Muscle of back (tissue), 13 donors: Measurements from ENCODE around the gene ATG13. TPM values are rescaled to one million over a fixed set of nuclear protein-coding genes. Genes with fewer than 3 reads are reported as not detected.
A peak's percentile ranks its signal among the peaks of the same experiment; 100 is the strongest.
"Not testable (repeated sequence)": the region's sequence is repeated elsewhere in the genome, so short reads cannot be mapped to it uniquely, and the experiment has no call there.

Experiments used
- DNase-seq, 3 donors: peaks; one replicate each; pipeline versions ENCODE4 v3.0.0 to v3.0.0-alpha.2; 2013
- long read RNA-seq, 9 donors: transcript quantifications; one replicate each; lab custom pipeline, GENCODE V29; 2026
- polyA plus RNA-seq, 10 donors: library from polyadenylated mRNA; unstranded; fragments of 120-200 nt; gene quantifications; one replicate each; pipeline ENCODE4 v1.2.1, GENCODE V29; 2013; ENCODE audit not compliant: insufficient read length in 10 of 10

ATG13 gene
- 10 to 100 TPM; 28.8 to 47.7 (median 34.6) TPM for polyA plus RNA-seq
- long read RNA-seq, donor 1, full-length matches to known transcripts = 5 of 5 reads
- long read RNA-seq, donor 1, partial matches to known transcripts = 0 of 5 reads
- long read RNA-seq, donor 1, other reads (novel, unspliced or antisense) = 0 of 5 reads
- long read RNA-seq, donor 2 = 0 reads
- long read RNA-seq, donor 3 = 0 reads
- long read RNA-seq, donor 4, full-length matches to known transcripts = 1 of 1 reads
- long read RNA-seq, donor 4, partial matches to known transcripts = 0 of 1 reads
- long read RNA-seq, donor 4, other reads (novel, unspliced or antisense) = 0 of 1 reads
- long read RNA-seq, donor 5, full-length matches to known transcripts = 4 of 4 reads
- long read RNA-seq, donor 5, partial matches to known transcripts = 0 of 4 reads
- long read RNA-seq, donor 5, other reads (novel, unspliced or antisense) = 0 of 4 reads
- long read RNA-seq, donor 6, full-length matches to known transcripts = 1 of 1 reads
- long read RNA-seq, donor 6, partial matches to known transcripts = 0 of 1 reads
- long read RNA-seq, donor 6, other reads (novel, unspliced or antisense) = 0 of 1 reads
- long read RNA-seq, donor 7, full-length matches to known transcripts = 2 of 2 reads
- long read RNA-seq, donor 7, partial matches to known transcripts = 0 of 2 reads
- long read RNA-seq, donor 7, other reads (novel, unspliced or antisense) = 0 of 2 reads
- long read RNA-seq, donor 8, full-length matches to known transcripts = 1 of 1 reads
- long read RNA-seq, donor 8, partial matches to known transcripts = 0 of 1 reads
- long read RNA-seq, donor 8, other reads (novel, unspliced or antisense) = 0 of 1 reads
- long read RNA-seq, donor 9 = 0 reads

- DNase-seq = peak; percentile 89 to 97 (median 93)
Observed at GRCh38 chr11:46617134-46617971, at the start of gene ATG13, which contains the start of gene HARBI1. ATG13 (plus strand) TSS chr11:46617553; CDS start chr11:46644292, 26,739 bp downstream. HARBI1 (minus strand) TSS chr11:46617227; CDS start chr11:46616237, 990 bp downstream.

DNA sequence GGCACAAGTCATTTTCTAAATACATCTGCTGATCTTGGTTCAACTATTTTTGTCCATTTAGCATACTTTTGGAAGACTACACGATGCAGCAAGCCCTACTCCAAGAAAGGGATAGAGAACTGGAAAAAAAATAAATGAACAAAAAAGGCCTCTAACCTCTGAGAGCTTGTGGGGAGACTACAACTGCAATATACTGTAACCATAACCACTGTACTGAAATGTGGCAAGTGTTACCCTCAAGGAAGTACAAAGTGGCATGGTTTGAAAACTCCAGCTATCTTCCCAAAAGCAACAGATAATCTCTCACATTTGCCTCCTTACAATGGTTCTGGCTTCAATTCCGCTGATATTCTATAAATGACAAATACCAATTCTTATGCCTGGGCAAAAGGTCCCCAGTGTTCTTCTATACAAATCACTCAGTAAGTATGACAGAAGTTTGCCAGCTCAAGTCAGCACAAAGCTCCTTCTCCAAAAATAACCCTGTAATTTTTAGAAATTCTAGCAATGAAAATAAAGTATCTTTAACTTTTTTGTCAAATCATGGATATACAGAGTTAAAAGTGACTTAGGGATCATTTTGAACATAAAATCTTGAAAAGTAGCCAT lies 46.5 kb upstream of the ATG13 start:
- no peak for DNase-seq

DNA sequence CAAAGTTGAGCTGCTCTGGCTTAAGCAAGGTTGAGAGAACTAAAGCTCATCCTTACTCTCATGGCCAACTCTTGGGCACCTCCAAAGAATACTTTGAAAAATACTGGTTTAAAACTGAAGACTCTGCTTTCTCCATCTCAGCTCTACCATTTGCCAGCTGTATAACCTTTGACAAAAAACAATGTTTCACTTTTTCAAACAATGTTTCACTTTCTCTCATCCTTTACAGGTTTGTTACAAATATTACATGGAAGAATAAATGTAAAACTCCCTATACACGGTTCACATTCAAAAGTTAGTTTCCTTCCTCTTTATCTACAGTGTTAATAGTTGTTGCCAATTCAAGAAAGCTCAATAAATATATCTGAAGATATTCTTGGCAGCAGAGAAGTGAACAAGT lies 42.7 kb upstream of the ATG13 start:
- no peak for DNase-seq

DNA sequence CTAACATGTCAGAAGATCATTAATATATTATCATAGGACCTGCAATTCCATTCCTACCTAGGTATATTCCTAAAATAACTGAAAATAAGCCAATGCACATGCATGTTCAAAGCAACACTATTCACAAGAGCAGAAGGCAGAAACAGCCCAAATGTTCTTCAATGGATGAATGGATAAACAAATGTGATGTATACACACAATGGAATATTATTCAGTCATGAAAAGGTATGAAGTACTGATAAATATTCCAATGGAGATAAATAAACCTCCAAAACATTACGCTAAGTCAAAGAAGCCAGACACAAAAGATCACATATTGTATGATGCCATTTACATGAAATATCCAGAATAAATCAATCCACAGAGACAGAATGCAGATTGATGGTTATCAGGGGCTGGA lies 40.3 kb upstream of the ATG13 start:
- DNase-seq = no peak

DNA sequence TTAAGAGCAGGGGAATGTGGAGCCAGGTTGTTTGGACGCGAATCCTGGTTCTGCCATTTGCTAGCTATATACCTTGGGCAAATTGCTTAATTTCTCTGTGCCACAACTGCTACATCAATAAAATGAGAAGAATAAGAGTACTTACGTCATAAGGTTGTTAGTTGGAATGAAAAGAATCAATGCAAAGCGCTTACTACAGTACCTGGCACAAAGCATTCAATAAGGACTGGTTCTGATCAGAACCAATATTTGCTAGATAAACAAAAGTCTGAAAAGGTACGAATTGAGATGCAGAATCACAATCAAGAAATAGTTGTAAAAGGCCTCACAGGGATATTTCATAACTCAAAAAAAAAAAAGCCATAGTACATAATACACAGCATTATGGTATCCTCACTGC lies 34.8 kb upstream of the ATG13 start:
- no peak for DNase-seq

- DNase-seq = not testable (repeated sequence)
Observed at GRCh38 chr11:46583513-46583912, 33.8 kb upstream of the ATG13 start.

DNA sequence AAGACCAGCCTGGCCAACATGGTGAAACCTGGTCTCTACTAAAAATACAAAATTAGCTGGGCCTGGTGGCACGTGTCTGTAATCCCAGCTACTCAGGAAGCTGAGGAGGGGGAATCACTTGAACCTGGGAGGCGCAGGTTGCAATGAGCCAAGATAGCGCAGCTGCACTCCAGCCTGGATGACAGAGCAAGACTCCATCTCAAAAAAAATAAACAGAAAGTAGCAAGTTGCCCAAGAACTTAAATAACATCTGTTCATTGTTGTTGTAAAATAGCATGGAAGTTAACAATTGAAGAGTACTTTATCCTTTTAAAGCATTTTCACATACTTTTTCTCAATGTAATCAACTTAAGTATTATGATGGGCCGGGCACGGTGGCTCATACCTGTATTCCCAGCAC lies 29.2 kb upstream of the ATG13 start:
- DNase-seq = no peak

DNA sequence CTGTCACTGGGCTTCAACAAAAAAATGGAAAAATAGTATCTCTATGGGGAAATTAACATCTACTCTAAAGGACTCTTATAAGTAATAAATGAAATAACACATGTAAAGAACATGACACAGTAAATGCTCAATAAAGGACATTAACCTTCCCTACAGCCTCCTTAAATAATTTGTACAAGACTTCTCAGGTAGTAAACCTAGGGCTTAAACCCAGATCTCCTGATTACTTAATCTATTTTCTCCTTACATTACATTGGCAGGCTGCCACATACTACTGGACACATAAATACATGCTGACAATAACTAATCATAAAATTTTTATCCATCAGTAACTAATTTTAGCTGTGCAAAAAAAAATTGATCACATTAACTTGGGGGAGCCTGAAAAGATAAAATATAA lies 28.4 kb upstream of the ATG13 start:
- DNase-seq = no peak

DNA sequence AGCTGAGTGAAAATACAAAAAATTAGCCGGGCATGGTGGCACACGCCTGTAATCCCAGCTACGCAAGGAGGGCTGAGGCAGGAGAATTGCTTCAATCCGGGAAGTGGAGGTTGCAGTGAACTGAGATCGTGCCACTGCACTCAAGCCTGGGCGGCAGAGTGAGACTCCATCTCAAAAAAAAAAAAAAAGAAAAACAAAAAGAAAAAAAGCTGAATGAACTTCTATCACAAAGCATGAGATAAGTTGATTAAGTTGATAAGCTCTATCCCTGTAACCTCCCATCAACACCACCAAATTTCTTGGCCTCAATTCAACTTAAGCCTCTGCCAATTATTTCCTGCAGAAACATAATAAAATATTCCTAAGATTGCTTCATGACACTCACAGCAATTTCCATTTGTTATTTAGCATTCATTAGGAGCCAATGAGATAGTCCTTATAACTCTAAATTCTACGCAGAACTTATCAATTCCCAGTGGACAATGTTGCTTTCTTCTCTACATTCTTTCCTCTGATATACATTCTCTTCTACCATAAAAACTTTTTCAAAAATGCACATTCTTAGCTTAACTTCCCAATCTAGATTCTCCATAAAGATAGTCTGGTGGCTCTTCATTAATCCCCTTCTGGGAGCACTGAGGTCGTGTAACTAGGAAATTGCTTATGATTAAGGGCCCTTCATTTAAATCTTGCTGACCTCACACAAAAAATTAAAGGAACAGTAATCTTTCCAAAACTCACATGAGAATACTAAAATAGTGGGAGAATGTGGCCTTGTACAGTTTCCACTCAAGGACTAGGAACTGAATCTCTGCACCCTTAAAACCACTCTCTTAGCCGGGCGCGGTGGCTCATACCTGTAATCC lies 26.4 kb upstream of the ATG13 start:
- no peak for DNase-seq

DNA sequence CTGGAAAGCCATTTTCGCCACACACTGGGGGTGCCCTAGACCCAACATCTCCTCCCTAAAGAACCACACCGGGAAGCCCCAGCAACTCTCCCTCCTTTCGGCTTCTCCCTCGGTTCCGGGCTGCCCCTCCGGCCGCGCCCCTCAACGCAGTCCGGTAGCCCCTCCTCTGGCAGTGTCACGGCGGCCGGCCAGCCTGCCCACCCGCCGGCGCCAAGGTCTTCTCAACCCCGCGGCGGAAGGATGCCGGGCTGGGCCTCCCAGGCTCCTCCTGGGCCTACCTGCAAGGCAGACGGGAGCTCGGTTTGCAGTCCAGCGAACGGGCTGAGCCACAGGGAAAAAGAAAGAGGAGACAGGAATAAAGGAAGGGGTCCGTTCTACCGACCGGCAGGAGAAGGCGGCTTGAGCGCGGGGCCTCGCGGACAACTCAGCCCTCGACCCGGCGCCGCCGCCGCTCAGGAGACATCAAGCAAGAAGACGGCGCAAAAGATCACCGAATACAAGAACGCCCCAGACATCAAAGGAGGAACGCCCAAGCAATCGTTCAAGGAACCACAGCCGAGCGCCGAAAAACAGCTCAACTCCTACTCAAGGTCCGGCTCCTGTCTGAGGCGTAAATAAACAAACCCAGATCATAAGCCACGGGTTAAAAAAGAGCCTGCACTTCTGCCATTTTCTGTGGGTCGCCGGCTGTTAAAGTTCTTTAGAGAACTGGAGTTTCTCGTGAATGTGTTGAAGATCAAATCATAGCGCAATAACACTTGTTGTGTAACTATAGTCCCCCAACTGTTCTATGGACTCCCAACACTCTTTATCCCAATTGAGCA lies 23.6 kb upstream of the ATG13 start, which contains the start of gene AMBRA1:
TSS of gene AMBRA1 (minus strand) at position 474 of the 824 bp plus-strand sequence. CDS start 45,643 bp downstream, outside the sequence.
- DNase-seq = peak; percentile 92 to 98 (median 93)

DNA sequence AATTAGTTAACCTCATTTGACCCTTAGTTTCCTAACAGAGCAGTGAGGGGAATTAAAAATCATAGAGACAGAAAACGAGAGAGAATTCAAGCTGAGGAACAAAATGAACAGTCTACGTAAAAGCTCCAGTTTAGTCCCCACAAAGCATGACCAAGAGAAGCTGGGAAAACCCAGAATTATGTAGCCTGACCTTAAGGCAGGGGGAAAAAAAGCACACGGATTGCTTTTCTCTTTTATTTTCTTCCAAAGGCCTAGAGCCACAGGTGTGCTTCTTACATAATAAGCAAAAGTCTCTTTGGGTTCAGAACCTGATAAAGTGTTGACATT lies 23.0 kb upstream of the ATG13 start:
- DNase-seq = no peak

GRCh38 chr11:46594785-46595184 lies 22.6 kb upstream of the ATG13 start:
- no peak for DNase-seq

GRCh38 chr11:46597155-46597554 lies 20.2 kb upstream of the ATG13 start:
- no peak for DNase-seq

DNA sequence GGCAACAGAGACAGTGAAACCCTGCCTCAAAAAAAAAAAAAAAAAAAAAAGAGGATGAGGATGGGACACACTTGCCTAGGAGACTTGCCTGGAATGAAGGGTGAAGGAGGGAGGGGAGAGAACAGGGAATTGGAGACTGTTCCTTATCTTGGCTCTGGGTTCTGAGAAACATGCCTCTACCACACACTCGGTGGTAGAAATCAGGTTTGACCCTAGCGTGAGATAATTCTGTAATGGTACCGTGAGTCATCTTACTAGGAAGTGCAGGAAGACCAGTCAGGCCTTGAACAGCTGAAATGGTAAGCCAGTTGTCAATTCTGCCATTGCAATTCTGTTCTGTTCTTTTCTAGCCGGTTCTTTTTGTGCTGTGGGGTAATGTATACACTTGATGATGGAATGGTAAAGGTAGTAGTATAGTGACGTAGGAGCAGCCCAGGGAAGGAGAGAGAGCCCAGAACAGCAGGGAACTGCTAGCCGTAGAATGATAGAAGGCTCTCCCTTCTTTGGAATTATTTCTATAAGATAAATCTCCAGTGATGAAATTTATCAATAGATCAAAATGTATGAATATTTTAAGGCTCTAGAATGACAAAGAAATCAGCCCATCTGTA lies 19.6 kb upstream of the ATG13 start:
- no peak for DNase-seq

DNA sequence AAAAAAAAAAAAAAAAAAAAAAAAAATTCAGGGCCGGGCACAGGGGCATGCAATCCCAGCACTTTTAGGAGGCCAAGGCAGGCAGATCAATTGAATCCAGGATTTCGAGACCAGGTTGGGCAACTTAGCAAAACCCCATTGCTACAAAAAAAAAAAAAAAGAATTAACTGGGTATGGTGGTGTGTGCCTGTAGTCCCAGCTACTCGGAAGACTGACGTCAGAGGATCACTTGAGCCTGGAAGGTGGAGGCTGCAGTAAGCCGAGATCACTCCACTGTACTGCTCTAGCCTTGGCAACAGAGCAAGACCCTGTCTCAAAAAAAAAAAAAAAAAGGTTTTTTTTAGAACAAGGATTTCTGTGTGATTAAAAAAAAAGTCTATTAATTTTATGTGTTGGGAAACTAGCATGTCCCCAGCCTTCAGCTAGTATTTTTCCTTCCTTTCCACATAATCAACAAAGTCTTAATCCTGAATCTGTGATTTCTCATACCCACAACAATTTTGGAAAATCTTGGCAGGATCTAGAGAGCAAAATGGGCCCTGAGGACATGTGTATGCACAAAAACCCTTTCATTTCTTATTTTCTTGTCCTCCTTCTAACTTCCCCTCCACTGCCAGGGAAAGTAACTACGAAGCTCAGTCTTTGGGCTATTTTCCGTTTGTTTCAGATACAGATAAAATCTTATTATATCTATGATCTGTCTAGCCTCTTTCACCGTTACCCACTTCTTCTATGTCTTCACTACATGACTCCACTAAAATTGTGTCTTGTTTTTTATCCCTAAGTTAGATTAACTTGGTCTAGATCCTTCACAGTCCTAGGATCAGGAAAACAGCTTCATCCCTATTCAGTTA lies 17.8 kb upstream of the ATG13 start:
- no peak for DNase-seq

GRCh38 chr11:46600194-46600960 lies 17.0 kb upstream of the ATG13 start:
- no peak for DNase-seq

GRCh38 chr11:46601129-46601528 lies 16.2 kb upstream of the ATG13 start:
- DNase-seq = no peak
